Activated CD8-positive, alpha-beta T cell treated with anti-CD3 and anti-CD28 coated beads for 36 hours (primary cell): ENCODE data around the gene SYK. TPM values are rescaled to one million over a fixed set of nuclear protein-coding genes. Genes with fewer than 3 reads are reported as not detected.
A peak's percentile ranks its signal among the peaks of the same experiment; 100 is the strongest.

ENCODE experiments used
- ATAC-seq: fragments of 200-7000 bp; cut with Tn5 transposase; one replicate; pipeline ENCODE4 v1.10.0; 2021; ENCODE audit warnings: mild to moderate bottlenecking, moderate library complexity
- CTCF ChIA-PET: fragments of 350-600 bp; sonication (Branson Sonifier 250); formaldehyde crosslinking; loops from one replicate; lab custom pipeline; 2021; ENCODE audit warnings: antibody characterized with exemption; lab: Charles Lee
- POLR2A ChIA-PET: fragments of 350-600 bp; sonication (Branson Sonifier 250); formaldehyde crosslinking; loops from one replicate; lab custom pipeline; 2021; ENCODE audit warnings: antibody characterized with exemption; lab: Charles Lee
- DNase-seq: peaks from one replicate; pipeline ENCODE4 v3.0.0-alpha.2; 2020
- H3K27ac Mint-ChIP-seq: one replicate; pipeline ENCODE4 v1.8.0; 2021; ENCODE audit warnings: mild to moderate bottlenecking, mixed read lengths
- H3K27me3 Mint-ChIP-seq: one replicate; pipeline ENCODE4 v1.8.0; 2021; ENCODE audit warnings: mixed read lengths
- H3K36me3 Mint-ChIP-seq: one replicate; pipeline ENCODE4 v1.8.0; 2021; ENCODE audit warnings: low read depth, mixed read lengths
- H3K4me1 Mint-ChIP-seq: one replicate; pipeline ENCODE4 v1.8.0; 2021; ENCODE audit warnings: low read depth, mixed read lengths
- H3K4me3 Mint-ChIP-seq: one replicate; pipeline ENCODE4 v1.8.0; 2021; ENCODE audit warnings: mild to moderate bottlenecking, moderate library complexity, mixed read lengths
- H3K9me3 Mint-ChIP-seq: one replicate; pipeline ENCODE4 v1.8.0; 2021; ENCODE audit warnings: mixed read lengths
- CTCF ChIP-seq: fragments of 200-600 bp; IDR thresholded peaks from one replicate; pipeline ENCODE4 v1.8.0; 2022; ENCODE audit warnings: antibody characterized with exemption, mild to moderate bottlenecking
- intact Hi-C: fragments of 100-400 bp; cut with micrococcal nuclease; formaldehyde crosslinking; loops from one replicate; pipeline ENCODE4 v1.10.0; 2022
- total RNA-seq, 2 experiments: library from RNA; stranded (reverse); gene quantifications; one replicate each; pipeline ENCODE4 v1.2.3, GENCODE V29; 2021

SYK gene
- total RNA-seq, 2 experiments from 2014 or later = 0.20 to 0.56 TPM

DNA sequence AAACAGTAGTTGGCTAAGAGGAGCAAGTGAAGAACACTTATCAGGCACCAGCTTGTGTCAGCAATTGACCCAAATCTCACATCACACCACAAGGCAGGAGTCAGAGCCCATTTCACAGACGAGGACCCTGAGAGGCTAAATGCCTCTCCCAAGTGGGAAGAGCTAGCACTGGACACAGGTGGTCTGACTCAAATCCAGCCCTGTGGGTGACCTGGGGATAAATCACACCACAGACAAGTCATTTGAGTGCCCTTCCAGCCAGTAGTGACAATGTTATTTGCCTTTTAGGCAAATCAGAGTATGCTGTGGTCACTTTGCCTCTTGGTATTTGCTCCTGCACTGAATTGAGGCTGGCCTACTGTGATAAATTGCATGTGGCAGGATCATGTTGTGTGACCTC, 138.7 kb downstream of the SYK start:
- CTCF ChIA-PET = interaction anchor here (1.5 to 1.8 kb wide), 2 partner anchors 25 to 313 kb away, joined by 3 to 8 read pairs; no protein-coding TSS in a partner anchor
- no peak overlapping the region for H3K4me3 Mint-ChIP-seq
- peaks cover 8% of the 10 kb centered on the region for H3K4me1 Mint-ChIP-seq

GRCh38 chr9:90941661-90942060, 140.0 kb downstream of the SYK start:
- no peak for TF ChIP-seq CTCF
- CTCF ChIA-PET = interaction anchor here (1.0 kb wide), 1 partner anchor 15 kb away, joined by 3 read pairs; no protein-coding TSS in a partner anchor
- Mint-ChIP-seq H3K27ac (no peak overlapping the region), H3K4me1 (peaks cover 5% of the 10 kb centered on the region), H3K9me3 (no peaks in the 10 kb centered on the region), H3K27me3 (peaks cover 32% of the 10 kb centered on the region), H3K36me3 (no peaks in the 10 kb centered on the region), H3K4me3 (no peak overlapping the region)
- DNase-seq (no peak), ATAC-seq (no peak)
- POLR2A ChIA-PET = no interaction called here
- intact Hi-C loops = no loop called here

More for the DNA sequence above, 138.7 kb downstream of the SYK start:
- POLR2A ChIA-PET = no interaction called here
- Mint-ChIP-seq H3K27me3 (peaks cover 29% of the 10 kb centered on the region), H3K9me3 (no peaks in the 10 kb centered on the region), H3K36me3 (no peaks in the 10 kb centered on the region), H3K27ac (no peak overlapping the region)
- intact Hi-C loops = no loop called here
- TF ChIP-seq CTCF = no peak
- ATAC-seq (no peak), DNase-seq (no peak)

GRCh38 chr9:90942555-90942954, 140.9 kb downstream of the SYK start:
- H3K36me3 Mint-ChIP-seq = no peaks in the 10 kb centered on the region
- intact Hi-C loops = no loop called here
- H3K9me3 Mint-ChIP-seq = no peaks in the 10 kb centered on the region
- POLR2A ChIA-PET = interaction anchor here (1.1 kb wide), 1 partner anchor 13 kb away, joined by 3 read pairs; no protein-coding TSS in a partner anchor
- H3K27ac Mint-ChIP-seq = no peak overlapping the region
- no peak overlapping the region for H3K4me3 Mint-ChIP-seq
- CTCF ChIA-PET = interaction anchor here (1.0 kb wide), 1 partner anchor 14 kb away, joined by 3 read pairs; no protein-coding TSS in a partner anchor
- peaks cover 5% of the 10 kb centered on the region for H3K4me1 Mint-ChIP-seq
- no peak for TF ChIP-seq CTCF
- ATAC-seq (no peak), DNase-seq (no peak)
- H3K27me3 Mint-ChIP-seq = peaks cover 29% of the 10 kb centered on the region

- intact Hi-C loops = no loop called here
- DNase-seq (peak; percentile 23), ATAC-seq (peak; percentile 74)
- no peaks in the 10 kb centered on the region for H3K9me3 Mint-ChIP-seq
- H3K27me3 Mint-ChIP-seq = peaks cover 31% of the 10 kb centered on the region
- H3K36me3 Mint-ChIP-seq = no peaks in the 10 kb centered on the region
- peaks cover 5% of the 10 kb centered on the region for H3K4me1 Mint-ChIP-seq
- H3K4me3 Mint-ChIP-seq = no peak overlapping the region
- ChIA-PET CTCF (no interaction called here), POLR2A (interaction anchor here (1.1 kb wide), 1 partner anchor 13 kb away, joined by 3 read pairs; no protein-coding TSS in a partner anchor)
- H3K27ac Mint-ChIP-seq = no peak overlapping the region
- no peak for TF ChIP-seq CTCF
These were observed 141.7 kb downstream of the SYK start for GRCh38 chr9:90943341-90943740.

- H3K4me1 Mint-ChIP-seq = peaks cover 5% of the 10 kb centered on the region
- intact Hi-C loops = no loop called here
- no peaks in the 10 kb centered on the region for H3K36me3 Mint-ChIP-seq
- no peak for ATAC-seq
- H3K4me3 Mint-ChIP-seq = no peak overlapping the region
- no peak overlapping the region for H3K27ac Mint-ChIP-seq
- H3K27me3 Mint-ChIP-seq = peaks cover 29% of the 10 kb centered on the region
- no peaks in the 10 kb centered on the region for H3K9me3 Mint-ChIP-seq
- ChIA-PET CTCF (no interaction called here), POLR2A (no interaction called here)
- DNase-seq = no peak
- no peak for TF ChIP-seq CTCF
These were observed 143.7 kb downstream of the SYK start for GRCh38 chr9:90945336-90945735.
